ENCODE results near the gene NXN.

DNA sequence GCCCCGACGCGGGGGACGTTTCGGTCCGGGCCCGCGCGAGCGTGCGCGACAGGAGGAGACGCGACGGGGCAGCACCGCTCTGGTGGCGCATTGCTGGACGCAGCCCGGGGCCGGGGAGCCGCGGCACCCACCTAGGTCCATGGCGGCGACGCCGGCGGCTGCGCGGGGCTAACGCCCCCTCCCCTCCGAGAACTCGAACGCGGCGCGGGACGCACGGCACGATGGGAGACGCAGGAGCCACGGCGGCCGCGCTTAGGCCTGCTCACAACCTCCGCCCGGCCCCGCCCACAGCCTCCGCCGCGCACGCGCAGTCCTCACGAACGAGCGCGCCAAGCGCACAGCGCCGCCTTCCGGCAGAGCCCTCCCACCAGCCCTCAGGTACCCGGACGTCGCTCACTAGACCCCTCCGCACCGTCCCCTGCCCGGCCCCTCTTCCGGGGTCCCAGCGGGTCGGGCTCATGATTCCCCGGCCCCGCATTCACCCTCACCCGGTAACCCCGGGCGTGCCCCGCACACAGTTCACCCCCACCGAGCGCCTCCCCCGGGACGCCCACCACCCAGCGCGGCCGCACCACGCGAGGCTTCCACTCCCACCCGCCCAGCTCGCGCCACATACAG is 227.5 kb downstream of the NXN start, which contains the start of gene GEMIN4:
- TF ChIP-seq CTCF (IDR thresholded peaks at IDR 0.05) (peak; percentile 87 to 97 (median 91)), POLR2A (IDR thresholded peaks at IDR 0.05) (peak; percentile 35)
